Measurements from ENCODE around the gene RUFY2.
"Not testable (repeated sequence)": the region's sequence is repeated elsewhere in the genome, so short reads cannot be mapped to it uniquely, and the experiment has no call there.

The RUFY2 gene

GRCh38 chr10:68406815-68407548 is at the start of gene RUFY2:
TSS of gene RUFY2 (minus strand) at chr10:68407277. CDS start at chr10:68407189, 88 bp downstream.
- peak; percentile 1 for DNase-seq (ENCODE audit: low read depth, low spot score)
- peak; percentile 69 for TF ChIP-seq CTCF (IDR thresholded peaks at IDR 0.05; ENCODE audit: insufficient read depth, low read length, missing control alignments)
- H3K4me3 ChIP-seq (ENCODE audit: low read depth, low read length): peak within 1 kb of the TSS; percentile 98
- CTCF ChIA-PET: interaction anchor here (0.6 to 1.8 kb wide), 27 partner anchors 9 to 499 kb away, joined by 3 to 23 read pairs (median 4); no protein-coding TSS in a partner anchor
- POLR2A ChIA-PET: interaction anchor here (0.6 to 0.7 kb wide), 2 partner anchors 75 to 748 kb away, joined by 3 read pairs; partner anchors contain the start of gene HNRNPH3

- POLR2A ChIA-PET; H3K4me3 ChIP-seq (ENCODE audit: low read depth, low read length); DNase-seq (ENCODE audit: low read depth, low spot score); CTCF ChIA-PET: not testable (repeated sequence)
Measured at GRCh38 chr10:68449698-68450097, 42.6 kb upstream of the RUFY2 start.

GRCh38 chr10:68446179-68446578 is 39.1 kb upstream of the RUFY2 start:
- ChIA-PET POLR2A (no interaction called here), CTCF (no interaction called here)
- DNase-seq (ENCODE audit: low read depth, low spot score): no peak
- no peak for TF ChIP-seq CTCF (IDR thresholded peaks at IDR 0.05; ENCODE audit: insufficient read depth, low read length, missing control alignments)
- H3K4me3 ChIP-seq (ENCODE audit: low read depth, low read length): no peak overlapping the region

GRCh38 chr10:68442971-68443370 is 35.9 kb upstream of the RUFY2 start:
- H3K4me3 ChIP-seq (ENCODE audit: low read depth, low read length): no peak overlapping the region
- no peak for TF ChIP-seq CTCF (IDR thresholded peaks at IDR 0.05; ENCODE audit: insufficient read depth, low read length, missing control alignments)
- CTCF ChIA-PET: no interaction called here
- DNase-seq (ENCODE audit: low read depth, low spot score): no peak
- POLR2A ChIA-PET: no interaction called here

GRCh38 chr10:68440898-68441297 is 33.8 kb upstream of the RUFY2 start:
- CTCF ChIA-PET: interaction anchor here (1.8 kb wide), 1 partner anchor 34 kb away, joined by 7 read pairs; the partner anchor contains the start of gene RUFY2
- no peak overlapping the region for H3K4me3 ChIP-seq (ENCODE audit: low read depth, low read length)
- POLR2A ChIA-PET: no interaction called here
- TF ChIP-seq CTCF (IDR thresholded peaks at IDR 0.05; ENCODE audit: insufficient read depth, low read length, missing control alignments): no peak
- DNase-seq (ENCODE audit: low read depth, low spot score): no peak

GRCh38 chr10:68435803-68436202 is 28.7 kb upstream of the RUFY2 start:
- DNase-seq (ENCODE audit: low read depth, low spot score): no peak
- TF ChIP-seq CTCF (IDR thresholded peaks at IDR 0.05; ENCODE audit: insufficient read depth, low read length, missing control alignments): no peak
- H3K4me3 ChIP-seq (ENCODE audit: low read depth, low read length): no peak overlapping the region
- CTCF ChIA-PET: no interaction called here
- POLR2A ChIA-PET: no interaction called here

GRCh38 chr10:68434657-68435056 is 27.6 kb upstream of the RUFY2 start:
- DNase-seq (ENCODE audit: low read depth, low spot score): no peak
- H3K4me3 ChIP-seq (ENCODE audit: low read depth, low read length): no peak overlapping the region
- CTCF ChIA-PET: no interaction called here
- POLR2A ChIA-PET: no interaction called here
- no peak for TF ChIP-seq CTCF (IDR thresholded peaks at IDR 0.05; ENCODE audit: insufficient read depth, low read length, missing control alignments)

Data from AG04449 (cell line).